ENCODE measurements around the gene PHF2.

GRCh38 chr9:93665637-93666438 lies 89.5 kb downstream of the PHF2 start:
- TF ChIP-seq CTCF (IDR thresholded peaks at IDR 0.05) (no peak), ZFX (IDR thresholded peaks at IDR 0.05; ENCODE audit: borderline replicate concordance) (no peak)
